ENCODE data around the gene DNAL4.

The DNAL4 gene

GRCh38 chr22:38760477-38761201 lies 33.3 kb downstream of the DNAL4 start:
- ATAC-seq = no peak
- no peak overlapping the region for H3K27ac Mint-ChIP-seq
- no peak overlapping the region for H3K4me3 Mint-ChIP-seq
- no peak for DNase-seq
- no peaks in the 10 kb centered on the region for H3K9me3 Mint-ChIP-seq
- peaks cover 37% of the 10 kb centered on the region for H3K4me1 Mint-ChIP-seq
- no peaks in the 10 kb centered on the region for H3K27me3 Mint-ChIP-seq

- ATAC-seq (no peak), DNase-seq (no peak)
- H3K27ac Mint-ChIP-seq = no peak overlapping the region
- peaks cover 37% of the 10 kb centered on the region for H3K4me1 Mint-ChIP-seq
- H3K27me3 Mint-ChIP-seq = no peaks in the 10 kb centered on the region
- H3K9me3 Mint-ChIP-seq = no peaks in the 10 kb centered on the region
- peak overlapping the region; percentile 73 to 97 for H3K4me3 Mint-ChIP-seq
These were observed 34.9 kb downstream of the DNAL4 start for GRCh38 chr22:38759005-38759404.

GRCh38 chr22:38758276-38758945 lies 35.5 kb downstream of the DNAL4 start:
- H3K27ac Mint-ChIP-seq = no peak overlapping the region
- no peaks in the 10 kb centered on the region for H3K9me3 Mint-ChIP-seq
- H3K4me1 Mint-ChIP-seq = peaks cover 43% of the 10 kb centered on the region
- DNase-seq (peak; percentile 69 to 76), ATAC-seq (peak; percentile 34)
- no peaks in the 10 kb centered on the region for H3K27me3 Mint-ChIP-seq
- H3K4me3 Mint-ChIP-seq = peak overlapping the region; percentile 73 to 97

GRCh38 chr22:38757464-38757757 lies 36.5 kb downstream of the DNAL4 start:
- no peaks in the 10 kb centered on the region for H3K27me3 Mint-ChIP-seq
- ATAC-seq (no peak), DNase-seq (peak in 1 of 2 donors; percentile 11)
- H3K4me3 Mint-ChIP-seq = peak overlapping the region; percentile 95 to 97
- H3K27ac Mint-ChIP-seq = no peak overlapping the region
- peaks cover 53% of the 10 kb centered on the region for H3K4me1 Mint-ChIP-seq
- no peaks in the 10 kb centered on the region for H3K9me3 Mint-ChIP-seq

GRCh38 chr22:38756711-38757463 lies 37.1 kb downstream of the DNAL4 start:
- peaks cover 59% of the 10 kb centered on the region for H3K4me1 Mint-ChIP-seq
- H3K27ac Mint-ChIP-seq = peak overlapping the region; percentile 95 to 97
- no peaks in the 10 kb centered on the region for H3K27me3 Mint-ChIP-seq
- no peaks in the 10 kb centered on the region for H3K9me3 Mint-ChIP-seq
- peak overlapping the region; percentile 95 to 97 for H3K4me3 Mint-ChIP-seq
- DNase-seq (peak; percentile 17 to 39), ATAC-seq (no peak)

- H3K4me1 Mint-ChIP-seq = peaks cover 67% of the 10 kb centered on the region
- H3K27ac Mint-ChIP-seq = peak within 1 kb of the TSS; percentile 95 to 97
- ATAC-seq (peak; percentile 78), DNase-seq (peak; percentile 91 to 92)
- no peaks in the 10 kb centered on the region for H3K9me3 Mint-ChIP-seq
- no peaks in the 10 kb centered on the region for H3K27me3 Mint-ChIP-seq
- H3K4me3 Mint-ChIP-seq = peak within 1 kb of the TSS; percentile 95 to 99
These were observed 37.9 kb downstream of the DNAL4 start, which contains the start of gene SUN2 for GRCh38 chr22:38755911-38756532. TSS of gene SUN2 (minus strand) at chr22:38755998. CDS start at chr22:38752628, 3,370 bp downstream.

- DNase-seq (peak; percentile 70 to 71), ATAC-seq (peak; percentile 26)
- peaks cover 68% of the 10 kb centered on the region for H3K4me1 Mint-ChIP-seq
- H3K27me3 Mint-ChIP-seq = no peaks in the 10 kb centered on the region
- H3K9me3 Mint-ChIP-seq = no peaks in the 10 kb centered on the region
- H3K4me3 Mint-ChIP-seq = peak overlapping the region; percentile 95 to 99
- peak overlapping the region; percentile 3 to 95 for H3K27ac Mint-ChIP-seq
These were observed 38.6 kb downstream of the DNAL4 start for GRCh38 chr22:38755155-38755910.

GRCh38 chr22:38754751-38755154 lies 39.2 kb downstream of the DNAL4 start:
- H3K9me3 Mint-ChIP-seq = no peaks in the 10 kb centered on the region
- DNase-seq = no peak

GRCh38 chr22:38753948-38754750 lies 39.8 kb downstream of the DNAL4 start:
- peak; percentile 36 to 44 for DNase-seq
- ATAC-seq = no peak
- Mint-ChIP-seq H3K4me3 (peak overlapping the region; percentile 83 to 99), H3K27me3 (no peaks in the 10 kb centered on the region), H3K9me3 (no peaks in the 10 kb centered on the region), H3K27ac (peak overlapping the region; percentile 48 to 95), H3K4me1 (peaks cover 76% of the 10 kb centered on the region)

More at GRCh38 chr22:38754751-38755154, 39.2 kb downstream of the DNAL4 start:
- peak overlapping the region; percentile 83 to 99 for H3K4me3 Mint-ChIP-seq
- H3K27me3 Mint-ChIP-seq = no peaks in the 10 kb centered on the region
- ATAC-seq = no peak
- peak overlapping the region; percentile 31 to 95 for H3K27ac Mint-ChIP-seq
- peaks cover 73% of the 10 kb centered on the region for H3K4me1 Mint-ChIP-seq

GRCh38 chr22:38751422-38752346 lies 42.3 kb downstream of the DNAL4 start:
- H3K27me3 Mint-ChIP-seq = no peaks in the 10 kb centered on the region
- H3K4me3 Mint-ChIP-seq = peak overlapping the region; percentile 83 to 99
- H3K4me1 Mint-ChIP-seq = peaks cover 67% of the 10 kb centered on the region
- ATAC-seq = peak; percentile 68
- peak overlapping the region; percentile 99 for H3K27ac Mint-ChIP-seq
- no peaks in the 10 kb centered on the region for H3K9me3 Mint-ChIP-seq
- DNase-seq = peak; percentile 68 to 82

- Mint-ChIP-seq H3K27me3 (no peaks in the 10 kb centered on the region), H3K4me3 (peak overlapping the region; percentile 83 to 99), H3K27ac (peak overlapping the region; percentile 99), H3K4me1 (peaks cover 66% of the 10 kb centered on the region), H3K9me3 (no peaks in the 10 kb centered on the region)
- ATAC-seq (no peak), DNase-seq (no peak)
These were observed 42.9 kb downstream of the DNAL4 start for GRCh38 chr22:38751066-38751421.

GRCh38 chr22:38750638-38751037 lies 43.3 kb downstream of the DNAL4 start:
- DNase-seq = no peak
- peak overlapping the region; percentile 99 for H3K27ac Mint-ChIP-seq
- H3K27me3 Mint-ChIP-seq = no peaks in the 10 kb centered on the region
- H3K4me3 Mint-ChIP-seq = peak overlapping the region; percentile 83 to 99
- peaks cover 70% of the 10 kb centered on the region for H3K4me1 Mint-ChIP-seq
- no peak for ATAC-seq
- no peaks in the 10 kb centered on the region for H3K9me3 Mint-ChIP-seq

- DNase-seq (no peak), ATAC-seq (no peak)
- H3K27me3 Mint-ChIP-seq = no peaks in the 10 kb centered on the region
- no peaks in the 10 kb centered on the region for H3K9me3 Mint-ChIP-seq
- peak overlapping the region; percentile 74 to 83 for H3K27ac Mint-ChIP-seq
- H3K4me1 Mint-ChIP-seq = peaks cover 74% of the 10 kb centered on the region
- peak overlapping the region; percentile 21 to 83 for H3K4me3 Mint-ChIP-seq
These were observed 43.8 kb downstream of the DNAL4 start for GRCh38 chr22:38750104-38750503.

Measured in stimulated activated naive CD8-positive, alpha-beta T cell treated with anti-CD3 and anti-CD28 coated beads, Interleukin-15, amount 100 ng/mL, for 72 hours (primary cell).